ENCODE results near the gene KIF26A. TPM values are rescaled to one million over a fixed set of nuclear protein-coding genes. Genes with fewer than 3 reads are reported as not detected.

The KIF26A gene
- total RNA-seq, 2 donors from 2014 or later, result 2.0 to 3.9 TPM

- Histone ChIP-seq H3K9me3 (peaks cover 12% of the 10 kb centered on the region), H3K4me1 (ENCODE audit: control insufficient read depth in 1 of 2, low read depth in 2 of 2) (no peaks in the 10 kb centered on the region), H3K27ac (no peak overlapping the region), H3K4me3 (no peak overlapping the region), H3K27me3 (replicated peaks; ENCODE audit: insufficient read depth) (no peaks in the 10 kb centered on the region), H3K36me3 (no peaks in the 10 kb centered on the region)
- DNase-seq (ENCODE audit: low spot score), result no peak
- TF ChIP-seq CTCF (IDR thresholded peaks at IDR 0.05), result no peak
- no peak for ATAC-seq (ENCODE audit: insufficient number of reproducible peaks, low FRiP score, low read depth)
These were observed 8.8 kb upstream of the KIF26A start for GRCh38 chr14:104129556-104129955.

- no peaks in the 10 kb centered on the region for H3K4me1 ChIP-seq (ENCODE audit: control insufficient read depth in 1 of 2, low read depth in 2 of 2)
- TF ChIP-seq CTCF (IDR thresholded peaks at IDR 0.05), result no peak
These were observed 7.3 kb upstream of the KIF26A start for GRCh38 chr14:104130974-104131651.

GRCh38 chr14:104131968-104132732 lies 6.2 kb upstream of the KIF26A start:
- no peak for DNase-seq (ENCODE audit: low spot score)
- Histone ChIP-seq H3K27me3 (replicated peaks; ENCODE audit: insufficient read depth) (no peaks in the 10 kb centered on the region), H3K4me3 (no peak overlapping the region), H3K9me3 (peaks cover 7% of the 10 kb centered on the region), H3K27ac (no peak overlapping the region), H3K36me3 (no peaks in the 10 kb centered on the region), H3K4me1 (ENCODE audit: control insufficient read depth in 1 of 2, low read depth in 2 of 2) (peaks cover 0 to 9% of the 10 kb centered on the region in 2 donors)
- ATAC-seq (ENCODE audit: insufficient number of reproducible peaks, low FRiP score, low read depth), result no peak
- no peak for TF ChIP-seq CTCF (IDR thresholded peaks at IDR 0.05)

More at GRCh38 chr14:104130974-104131651, 7.3 kb upstream of the KIF26A start:
- ATAC-seq (ENCODE audit: insufficient number of reproducible peaks, low FRiP score, low read depth) (no peak), DNase-seq (ENCODE audit: low spot score) (no peak)
- no peaks in the 10 kb centered on the region for H3K36me3 ChIP-seq
- no peaks in the 10 kb centered on the region for H3K27me3 ChIP-seq (replicated peaks; ENCODE audit: insufficient read depth)
- peaks cover 7% of the 10 kb centered on the region for H3K9me3 ChIP-seq
- H3K27ac ChIP-seq, result no peak overlapping the region
- H3K4me3 ChIP-seq, result no peak overlapping the region

- H3K4me3 ChIP-seq, result no peak overlapping the region
- no peak overlapping the region for H3K27ac ChIP-seq
- peaks cover 6 to 17% of the 10 kb centered on the region in 2 donors for H3K4me1 ChIP-seq (ENCODE audit: control insufficient read depth in 1 of 2, low read depth in 2 of 2)
- no peak for ATAC-seq (ENCODE audit: insufficient number of reproducible peaks, low FRiP score, low read depth)
- H3K27me3 ChIP-seq (replicated peaks; ENCODE audit: insufficient read depth), result no peaks in the 10 kb centered on the region
- no peaks in the 10 kb centered on the region for H3K36me3 ChIP-seq
- no peak for TF ChIP-seq CTCF (IDR thresholded peaks at IDR 0.05)
- H3K9me3 ChIP-seq, result peaks cover 7% of the 10 kb centered on the region
- no peak for DNase-seq (ENCODE audit: low spot score)
These were observed 5.4 kb upstream of the KIF26A start for GRCh38 chr14:104132981-104133380.

GRCh38 chr14:104133496-104133895 lies 4.9 kb upstream of the KIF26A start:
- ATAC-seq (ENCODE audit: insufficient number of reproducible peaks, low FRiP score, low read depth), result no peak
- Histone ChIP-seq H3K27ac (no peak overlapping the region), H3K9me3 (peaks cover 7% of the 10 kb centered on the region), H3K4me1 (ENCODE audit: control insufficient read depth in 1 of 2, low read depth in 2 of 2) (peaks cover 8 to 22% of the 10 kb centered on the region in 2 donors), H3K27me3 (replicated peaks; ENCODE audit: insufficient read depth) (no peaks in the 10 kb centered on the region), H3K4me3 (no peak overlapping the region), H3K36me3 (no peaks in the 10 kb centered on the region)
- no peak for DNase-seq (ENCODE audit: low spot score)
- no peak for TF ChIP-seq CTCF (IDR thresholded peaks at IDR 0.05)

Data from thoracic aorta (tissue), 2 donors.